Eye (tissue), 1 donor: ENCODE results near the gene NIT1.

Source experiments
- DNase-seq: peaks from one replicate; pipeline ENCODE4 v3.0.0-alpha.2; 2015

The NIT1 gene

GRCh38 chr1:161117759-161118581 is at the start of gene NIT1, which contains the start of gene PFDN2:
TSS of gene NIT1 (plus strand) at chr1:161118105. CDS start at chr1:161118177, 72 bp downstream.
TSS of gene PFDN2 (minus strand) at chr1:161118037. CDS start at chr1:161118026, 11 bp downstream.
- DNase-seq, result peak; percentile 95

- no peak for DNase-seq
Measured at GRCh38 chr1:161068306-161069234, 49.3 kb upstream of the NIT1 start.

- DNase-seq, result no peak
Measured at GRCh38 chr1:161069241-161069640, 48.7 kb upstream of the NIT1 start.

GRCh38 chr1:161069731-161070270 is 48.1 kb upstream of the NIT1 start, which contains the start of gene ARHGAP30:
TSS of gene ARHGAP30 (minus strand) at chr1:161069891. CDS start at chr1:161069624, 267 bp downstream.
- DNase-seq, result no peak

- no peak for DNase-seq
Measured at GRCh38 chr1:161070761-161071160, 47.1 kb upstream of the NIT1 start.

- peak; percentile 38 for DNase-seq
Measured at GRCh38 chr1:161071886-161072371, 46.0 kb upstream of the NIT1 start.

- peak; percentile 13 for DNase-seq
Measured at GRCh38 chr1:161072751-161073449, 45.0 kb upstream of the NIT1 start.

GRCh38 chr1:161073474-161074121 is 44.3 kb upstream of the NIT1 start:
- DNase-seq, result no peak

GRCh38 chr1:161074676-161075368 is 43.1 kb upstream of the NIT1 start:
- peak; percentile 25 for DNase-seq

GRCh38 chr1:161076410-161076809 is 41.5 kb upstream of the NIT1 start:
- DNase-seq, result no peak

GRCh38 chr1:161077426-161077825 is 40.5 kb upstream of the NIT1 start:
- no peak for DNase-seq

GRCh38 chr1:161079436-161080110 is 38.3 kb upstream of the NIT1 start:
- DNase-seq, result no peak

- no peak for DNase-seq
Measured at GRCh38 chr1:161080441-161081405, 37.2 kb upstream of the NIT1 start.

- DNase-seq, result no peak
Measured at GRCh38 chr1:161081519-161081918, 36.4 kb upstream of the NIT1 start.

- no peak for DNase-seq
Measured at GRCh38 chr1:161082483-161082882, 35.4 kb upstream of the NIT1 start.

- peak; percentile 26 for DNase-seq
Measured at GRCh38 chr1:161082996-161083747, 34.7 kb upstream of the NIT1 start.

GRCh38 chr1:161083748-161084596 is 33.9 kb upstream of the NIT1 start:
- DNase-seq, result no peak

GRCh38 chr1:161084597-161084988 is 33.3 kb upstream of the NIT1 start:
- DNase-seq, result peak; percentile 19
